OCI-LY3 (cell line): ENCODE results near the gene MED27.

Source experiments
- H2AFZ ChIP-seq: fragments of 200-600, 300-600 bp; shearing (Covaris generic); 2 replicates; pipeline ENCODE4 v1.6.0; 2014; ENCODE audit warnings: antibody characterized with exemption, low read depth, low read length
- H3K27ac ChIP-seq: fragments of 200-600, 300-600 bp; sonication (generic); 2 replicates; pipeline ENCODE4 v1.5.1; 2014; ENCODE audit warnings: mild to moderate bottlenecking, low read length, moderate library complexity, mixed read lengths
- H3K27me3 ChIP-seq: fragments of 200-600, 300-600 bp; sonication (generic); 2 replicates; pipeline ENCODE4 v1.6.1; 2014; ENCODE audit warnings: low read depth, low read length, mixed read lengths
- H3K36me3 ChIP-seq: fragments of 200-600, 300-600 bp; sonication (generic); replicated peaks from 2 replicates; pipeline ENCODE3; 2014; ENCODE audit warnings: low read depth, low read length, mixed read lengths
- H3K4me1 ChIP-seq: fragments of 300-600, 200-600 bp; sonication (generic); 2 replicates; pipeline ENCODE4 v1.6.1; 2014; ENCODE audit warnings: low read length, mixed read lengths
- H3K4me2 ChIP-seq: fragments of 200-600, 300-600 bp; sonication (generic); 2 replicates; pipeline ENCODE4 v1.6.1; 2014; ENCODE audit warnings: low read length, mixed read lengths
- H3K4me3 ChIP-seq: fragments of 300-600, 200-600 bp; sonication (generic); 2 replicates; pipeline ENCODE4 v1.5.1; 2014; ENCODE audit warnings: antibody characterized with exemption, mild to moderate bottlenecking, low read length, moderate library complexity
- H3K79me2 ChIP-seq: fragments of 300-600, 200-600 bp; shearing (Covaris generic); 2 replicates; pipeline ENCODE4 v1.6.1; 2014; ENCODE audit warnings: mild to moderate bottlenecking, low read length, mixed read lengths
- H3K9ac ChIP-seq: fragments of 300-600, 200-600 bp; shearing (Covaris generic); 2 replicates; pipeline ENCODE4 v1.6.0; 2014; ENCODE audit warnings: mild to moderate bottlenecking, low read length, moderate library complexity
- H3K9me3 ChIP-seq: fragments of 200-600, 300-600 bp; shearing (Covaris generic); 2 replicates; pipeline ENCODE4 v1.6.1; 2014; ENCODE audit warnings: low read length, mixed read lengths; ENCODE audit not compliant: insufficient read depth
- H4K20me1 ChIP-seq: fragments of 200-600, 300-600 bp; sonication (generic); 2 replicates; pipeline ENCODE4 v1.6.1; 2016; ENCODE audit warnings: low read length, mixed read lengths; ENCODE audit not compliant: insufficient read depth
- CTCF ChIP-seq: fragments of 200-600, 300-600 bp; sonication (generic); IDR thresholded peaks from 2 replicates; pipeline ENCODE4 v1.5.1; 2014; ENCODE audit warnings: antibody characterized with exemption, low read length, low read depth
- EZH2phosphoT487 ChIP-seq: fragments of 200-600 bp; shearing (Covaris generic); IDR thresholded peaks from 2 replicates; pipeline ENCODE4 v1.6.1; 2018; ENCODE audit warnings: antibody characterized with exemption, mixed run types, low read depth

MED27 gene

GRCh38 chr9:131919216-131919615, 160.5 kb downstream of the MED27 start:
- no peaks in the 10 kb centered on the region for H3K27me3 ChIP-seq
- H2AFZ ChIP-seq: no peak overlapping the region
- H3K4me1 ChIP-seq: peaks cover 13% of the 10 kb centered on the region
- peaks cover 61% of the 10 kb centered on the region for H4K20me1 ChIP-seq
- H3K79me2 ChIP-seq: no peaks in the 10 kb centered on the region
- H3K4me3 ChIP-seq: no peak overlapping the region
- no peak overlapping the region for H3K27ac ChIP-seq
- TF ChIP-seq CTCF (no peak), EZH2phosphoT487 (no peak)
- H3K4me2 ChIP-seq: no peak overlapping the region
- no peak overlapping the region for H3K9ac ChIP-seq
- H3K36me3 ChIP-seq: no peaks in the 10 kb centered on the region
- no peaks in the 10 kb centered on the region for H3K9me3 ChIP-seq

GRCh38 chr9:131918481-131918880, 161.2 kb downstream of the MED27 start:
- Histone ChIP-seq H3K9me3 (no peaks in the 10 kb centered on the region), H3K9ac (no peak overlapping the region), H3K4me1 (peaks cover 7% of the 10 kb centered on the region), H2AFZ (no peak overlapping the region), H3K36me3 (no peaks in the 10 kb centered on the region), H3K27ac (no peak overlapping the region), H3K4me3 (no peak overlapping the region), H3K79me2 (no peaks in the 10 kb centered on the region), H3K4me2 (no peak overlapping the region), H3K27me3 (no peaks in the 10 kb centered on the region), H4K20me1 (peaks cover 54% of the 10 kb centered on the region)
- TF ChIP-seq CTCF: no peak
- no peak for TF ChIP-seq EZH2phosphoT487

GRCh38 chr9:131917009-131917408, 162.7 kb downstream of the MED27 start:
- H3K4me2 ChIP-seq: no peak overlapping the region
- no peaks in the 10 kb centered on the region for H3K9me3 ChIP-seq
- H3K4me3 ChIP-seq: no peak overlapping the region
- no peak for TF ChIP-seq EZH2phosphoT487
- H3K36me3 ChIP-seq: no peaks in the 10 kb centered on the region
- no peak overlapping the region for H3K27ac ChIP-seq
- no peak overlapping the region for H3K9ac ChIP-seq
- no peaks in the 10 kb centered on the region for H3K4me1 ChIP-seq
- H4K20me1 ChIP-seq: peaks cover 47% of the 10 kb centered on the region
- H3K27me3 ChIP-seq: no peaks in the 10 kb centered on the region
- H2AFZ ChIP-seq: no peak overlapping the region
- H3K79me2 ChIP-seq: no peaks in the 10 kb centered on the region

- Histone ChIP-seq H3K27me3 (no peaks in the 10 kb centered on the region), H2AFZ (no peak overlapping the region), H3K36me3 (no peaks in the 10 kb centered on the region), H3K4me2 (no peak overlapping the region), H3K79me2 (no peaks in the 10 kb centered on the region), H4K20me1 (peaks cover 44% of the 10 kb centered on the region), H3K4me3 (no peak overlapping the region), H3K9me3 (no peaks in the 10 kb centered on the region), H3K4me1 (no peaks in the 10 kb centered on the region), H3K9ac (no peak overlapping the region), H3K27ac (no peak overlapping the region)
- TF ChIP-seq EZH2phosphoT487 (no peak), CTCF (no peak)
Measured at GRCh38 chr9:131915181-131915580, 164.5 kb downstream of the MED27 start.

DNA sequence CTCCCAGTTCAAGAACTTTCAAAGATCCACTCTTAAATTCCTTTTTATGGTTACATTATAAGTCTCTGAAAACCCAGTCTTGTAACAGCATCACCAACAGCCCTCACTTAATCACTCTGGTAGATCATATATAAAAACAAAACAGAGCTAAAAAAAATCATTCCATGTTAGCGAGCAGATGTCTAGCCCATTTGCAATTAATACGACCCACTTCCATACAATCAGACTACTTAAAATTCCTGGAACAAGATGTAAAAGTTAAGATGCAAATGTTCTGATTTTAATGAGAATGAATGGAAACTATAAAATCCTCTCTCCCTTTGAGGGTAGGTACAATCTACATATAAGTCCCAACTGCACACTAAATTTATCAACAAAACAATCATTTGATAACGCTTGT, 167.0 kb downstream of the MED27 start:
- H3K9me3 ChIP-seq: no peaks in the 10 kb centered on the region
- no peak overlapping the region for H2AFZ ChIP-seq
- H3K79me2 ChIP-seq: no peaks in the 10 kb centered on the region
- H3K36me3 ChIP-seq: no peaks in the 10 kb centered on the region
- no peaks in the 10 kb centered on the region for H3K4me1 ChIP-seq
- peaks cover 27% of the 10 kb centered on the region for H4K20me1 ChIP-seq
- H3K9ac ChIP-seq: no peak overlapping the region
- no peaks in the 10 kb centered on the region for H3K27me3 ChIP-seq
- TF ChIP-seq CTCF (no peak), EZH2phosphoT487 (no peak)
- H3K4me3 ChIP-seq: no peak overlapping the region
- H3K27ac ChIP-seq: no peak overlapping the region
- no peak overlapping the region for H3K4me2 ChIP-seq
